CD14-positive monocyte (primary cell): ENCODE results near the gene SLC25A19. TPM values are rescaled to one million over a fixed set of nuclear protein-coding genes. Genes with fewer than 3 reads are reported as not detected.

Source experiments
- DNase-seq, 3 donors: peaks; one replicate each; pipeline ENCODE4 v3.0.0-alpha.2; 2011 to 2022
- H2AFZ ChIP-seq: 2 replicates; pipeline ENCODE4 v1.6.0; 2012; ENCODE audit warnings: mild to moderate bottlenecking, low read depth, low read length, inconsistent platforms; ENCODE audit not compliant: insufficient read depth, poor library complexity, severe bottlenecking
- H3K27ac ChIP-seq, 2 donors: 1 replicate in 1 of 2; 2 replicates in 1 of 2; pipeline ENCODE4 v1.5.1; 2012 to 2013; ENCODE audit warnings: low read length in 2 of 2, control low read depth in 1 of 2, inconsistent platforms in 1 of 2, low read depth in 1 of 2, mild to moderate bottlenecking in 1 of 2
- H3K27me3 ChIP-seq, 2 donors: one replicate each; pipeline versions ENCODE4 v1.6.0 to v1.6.1; 2011 to 2013; ENCODE audit warnings: low read length in 2 of 2; ENCODE audit not compliant: control insufficient read depth in 2 of 2, insufficient read depth in 2 of 2
- H3K36me3 ChIP-seq, 2 donors: replicated peaks in 1 of 2; 1 replicate in 1 of 2; 2 replicates in 1 of 2; pipeline versions ENCODE4 v1.5.1 to v1.6.1; 2012 to 2013; ENCODE audit warnings: low read length in 2 of 2, control low read depth in 1 of 2, inconsistent platforms in 1 of 2, mild to moderate bottlenecking in 1 of 2; ENCODE audit not compliant: insufficient read depth in 2 of 2, control insufficient read depth in 1 of 2
- H3K4me1 ChIP-seq, 2 donors: 1 replicate in 1 of 2; 2 replicates in 1 of 2; pipeline versions ENCODE4 v1.5.1 to v1.6.1; 2012 to 2013; ENCODE audit warnings: low read length in 2 of 2, control low read depth in 1 of 2, inconsistent platforms in 1 of 2, mild to moderate bottlenecking in 1 of 2, moderate library complexity in 1 of 2; ENCODE audit not compliant: insufficient read depth in 2 of 2, control insufficient read depth in 1 of 2
- H3K4me2 ChIP-seq: replicated peaks from 2 replicates; pipeline ENCODE3; 2012; ENCODE audit warnings: low read length, moderate library complexity, mild to moderate bottlenecking; ENCODE audit not compliant: poor library complexity, severe bottlenecking; ENCODE audit errors: extremely low read depth
- H3K4me3 ChIP-seq, 3 experiments: fragments of 200-600 bp in 1 of 3; sonication (generic) in 1 of 3; replicated peaks in 1 of 3; 1 replicate in 2 of 3; 2 replicates in 1 of 3; pipeline ENCODE4 v1.5.1; 2011 to 2013; ENCODE audit warnings: low read length in 3 of 3, mild to moderate bottlenecking in 3 of 3, control low read depth in 2 of 3, low read depth in 2 of 3, inconsistent platforms in 1 of 3, moderate library complexity in 1 of 3
- H3K79me2 ChIP-seq: 2 replicates; pipeline ENCODE4 v1.6.0; 2012; ENCODE audit warnings: mild to moderate bottlenecking, control low read depth, inconsistent platforms, low read length, moderate library complexity; ENCODE audit not compliant: insufficient read depth
- H3K9ac ChIP-seq: 2 replicates; pipeline ENCODE4 v1.6.0; 2017; ENCODE audit warnings: low read length, mild to moderate bottlenecking; ENCODE audit not compliant: insufficient read depth, poor library complexity, severe bottlenecking
- H3K9me3 ChIP-seq, 2 donors: replicated peaks in 1 of 2; 1 replicate in 1 of 2; 2 replicates in 1 of 2; pipeline versions ENCODE4 v1.5.1 to v1.6.1; 2012 to 2013; ENCODE audit warnings: low read length in 2 of 2, control low read depth in 1 of 2; ENCODE audit not compliant: control insufficient read depth in 1 of 2, insufficient read depth in 1 of 2
- H4K20me1 ChIP-seq: 2 replicates; pipeline ENCODE4 v1.6.0; 2012; ENCODE audit warnings: mild to moderate bottlenecking, low read length, control low read depth, moderate library complexity; ENCODE audit not compliant: insufficient read depth
- H3K27ac Mint-ChIP-seq, 7 donors: one replicate each; pipeline ENCODE4 v1.8.0; 2020; ENCODE audit warnings: mild to moderate bottlenecking in 7 of 7, mixed read lengths in 7 of 7, moderate library complexity in 6 of 7, inconsistent platforms in 2 of 7
- H3K27me3 Mint-ChIP-seq, 3 donors: one replicate each; pipeline ENCODE4 v1.8.0; 2021 to 2022; ENCODE audit warnings: low read depth in 3 of 3, mild to moderate bottlenecking in 3 of 3, mixed read lengths in 3 of 3, moderate library complexity in 3 of 3, inconsistent platforms in 1 of 3
- H3K36me3 Mint-ChIP-seq, 2 donors: one replicate each; pipeline ENCODE4 v1.8.0; 2020; ENCODE audit warnings: mixed read lengths in 2 of 2, inconsistent platforms in 1 of 2, mild to moderate bottlenecking in 1 of 2
- H3K4me1 Mint-ChIP-seq: one replicate; pipeline ENCODE4 v1.8.0; 2020; ENCODE audit warnings: mild to moderate bottlenecking, mixed read lengths
- H3K4me3 Mint-ChIP-seq, 2 donors: one replicate each; pipeline ENCODE4 v1.8.0; 2020; ENCODE audit warnings: mild to moderate bottlenecking in 2 of 2, mixed read lengths in 2 of 2, moderate library complexity in 1 of 2
- H3K9me3 Mint-ChIP-seq, 7 donors: one replicate each; pipeline ENCODE4 v1.8.0; 2020 to 2022; ENCODE audit warnings: mixed read lengths in 7 of 7, mild to moderate bottlenecking in 6 of 7, moderate library complexity in 6 of 7, inconsistent platforms in 2 of 7
- WGBS: methylation state at CpG from one replicate; pipeline ENCODE4 v1.1.5; 2013; ENCODE audit warnings: missing lambda C conversion rate; ENCODE audit not compliant: insufficient coverage; 5-methylcytosine and 5-hydroxymethylcytosine counted together
- intact Hi-C, 2 donors: fragments of 100-400 bp; cut with micrococcal nuclease; formaldehyde crosslinking; loops; one replicate each; pipeline versions ENCODE4 v1.15.0 to v1.15.1; 2023
- polyA plus RNA-seq, 3 donors: library from polyadenylated mRNA; depleted of rRNA in 1 of 3; unstranded in 2 of 3; stranded (reverse) in 1 of 3; fragments of 300-500 nt in 2 of 3; fragments of >200 nt in 1 of 3; fragmentation: Illumina TruSeq in 2 of 3; gene quantifications; 1 replicate in 2 of 3; 2 replicates in 1 of 3; pipeline ENCODE4 v1.2.3, GENCODE V29; 2012 to 2021
- TF ChIP-seq, protein P1 (sequence below): fragments of 200-600 bp; IDR thresholded peaks from one replicate; pipeline ENCODE4 v1.8.0; 2022; ENCODE audit warnings: antibody characterized with exemption, mild to moderate bottlenecking

The SLC25A19 gene
- polyA plus RNA-seq, 3 donors = 14.4 to 21.5 (median 18.8) TPM

DNA sequence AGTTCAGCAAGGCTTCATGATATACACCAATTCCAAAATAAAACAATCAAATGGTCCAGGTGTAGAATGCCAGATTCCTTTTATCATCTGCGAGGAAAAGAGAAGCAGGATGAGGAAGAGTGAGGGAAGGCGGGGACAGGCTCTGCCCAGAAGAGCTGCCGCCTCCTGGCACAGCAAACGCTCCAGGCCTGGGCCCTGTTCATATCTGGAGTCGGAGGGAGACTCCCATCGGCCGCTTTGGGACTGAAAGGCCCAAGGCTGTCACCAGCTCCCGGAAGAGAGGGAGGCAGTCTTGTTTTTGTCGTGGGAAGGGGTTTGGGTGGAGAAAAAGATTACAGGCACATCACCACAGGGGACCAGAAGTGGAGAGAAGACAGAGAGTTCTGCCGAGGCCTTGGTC lies 29.0 kb upstream of the SLC25A19 start:
- H3K4me1 Mint-ChIP-seq = peaks cover 57% of the 10 kb centered on the region
- H3K4me3 Mint-ChIP-seq = no peak overlapping the region
- no peak overlapping the region for H3K4me2 ChIP-seq
- peaks cover 54 to 74% of the 10 kb centered on the region in 2 donors for H3K36me3 Mint-ChIP-seq
- no peak overlapping the region for H2AFZ ChIP-seq
- H3K27ac ChIP-seq = peak overlapping the region; percentile 63 to 100
- H3K9me3 ChIP-seq = no peaks in the 10 kb centered on the region
- H3K27ac Mint-ChIP-seq = peak overlapping the region; percentile 86 to 97 (median 92)
- H3K4me3 ChIP-seq = no peak overlapping the region
- TF ChIP-seq, protein P1, sequence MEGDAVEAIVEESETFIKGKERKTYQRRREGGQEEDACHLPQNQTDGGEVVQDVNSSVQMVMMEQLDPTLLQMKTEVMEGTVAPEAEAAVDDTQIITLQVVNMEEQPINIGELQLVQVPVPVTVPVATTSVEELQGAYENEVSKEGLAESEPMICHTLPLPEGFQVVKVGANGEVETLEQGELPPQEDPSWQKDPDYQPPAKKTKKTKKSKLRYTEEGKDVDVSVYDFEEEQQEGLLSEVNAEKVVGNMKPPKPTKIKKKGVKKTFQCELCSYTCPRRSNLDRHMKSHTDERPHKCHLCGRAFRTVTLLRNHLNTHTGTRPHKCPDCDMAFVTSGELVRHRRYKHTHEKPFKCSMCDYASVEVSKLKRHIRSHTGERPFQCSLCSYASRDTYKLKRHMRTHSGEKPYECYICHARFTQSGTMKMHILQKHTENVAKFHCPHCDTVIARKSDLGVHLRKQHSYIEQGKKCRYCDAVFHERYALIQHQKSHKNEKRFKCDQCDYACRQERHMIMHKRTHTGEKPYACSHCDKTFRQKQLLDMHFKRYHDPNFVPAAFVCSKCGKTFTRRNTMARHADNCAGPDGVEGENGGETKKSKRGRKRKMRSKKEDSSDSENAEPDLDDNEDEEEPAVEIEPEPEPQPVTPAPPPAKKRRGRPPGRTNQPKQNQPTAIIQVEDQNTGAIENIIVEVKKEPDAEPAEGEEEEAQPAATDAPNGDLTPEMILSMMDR = no peak
- H3K79me2 ChIP-seq = peaks cover 80% of the 10 kb centered on the region
- intact Hi-C loops = no loop called here
- no peaks in the 10 kb centered on the region for H3K27me3 ChIP-seq
- H3K9me3 Mint-ChIP-seq = peaks cover 0 to 2% (median 0%) of the 10 kb centered on the region in 7 donors
- WGBS = 83% methylated on average over 5 of the region's 10 CpGs
- H4K20me1 ChIP-seq = peaks cover 8% of the 10 kb centered on the region
- peak overlapping the region; percentile 6 for H3K9ac ChIP-seq
- DNase-seq = no peak
- H3K36me3 ChIP-seq = peaks cover 51 to 60% of the 10 kb centered on the region in 2 donors
- H3K4me1 ChIP-seq = peaks cover 60 to 67% of the 10 kb centered on the region in 2 donors
- peaks cover 0 to 3% (median 0%) of the 10 kb centered on the region in 3 donors for H3K27me3 Mint-ChIP-seq

DNA sequence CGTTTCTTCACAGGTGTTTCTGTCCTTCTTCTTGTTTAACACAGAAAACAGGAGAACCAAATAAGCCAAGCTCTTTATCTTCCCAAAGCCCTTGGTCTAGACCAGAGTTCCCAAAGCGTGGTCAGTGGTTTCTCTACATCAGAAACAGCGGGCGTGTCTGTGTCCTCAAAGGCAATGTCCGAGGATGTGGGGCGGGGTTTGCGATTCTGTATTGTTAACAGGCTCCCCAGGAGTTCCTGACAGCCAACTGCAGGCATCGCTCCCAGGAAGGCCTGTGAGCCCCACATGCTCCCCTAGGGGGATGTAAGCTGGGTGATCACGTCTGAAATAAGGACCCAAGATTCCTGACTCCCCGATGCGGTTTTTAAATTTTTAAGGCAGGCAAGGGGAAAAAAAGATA lies 28.4 kb upstream of the SLC25A19 start:
- Histone ChIP-seq H3K4me1 (peaks cover 63 to 67% of the 10 kb centered on the region in 2 donors), H3K4me2 (no peak overlapping the region), H3K9me3 (no peaks in the 10 kb centered on the region), H2AFZ (no peak overlapping the region), H3K9ac (no peak overlapping the region), H3K27ac (peak overlapping the region; percentile 98 to 100), H3K36me3 (peaks cover 51 to 56% of the 10 kb centered on the region in 2 donors), H4K20me1 (peaks cover 5% of the 10 kb centered on the region), H3K4me3 (no peak overlapping the region), H3K27me3 (no peaks in the 10 kb centered on the region), H3K79me2 (peaks cover 75% of the 10 kb centered on the region)
- Mint-ChIP-seq H3K27ac (peak overlapping the region; percentile 73 to 97 (median 88)), H3K4me1 (peaks cover 60% of the 10 kb centered on the region), H3K36me3 (peaks cover 53 to 70% of the 10 kb centered on the region in 2 donors), H3K4me3 (no peak overlapping the region), H3K9me3 (peaks cover 0 to 2% (median 0%) of the 10 kb centered on the region in 7 donors), H3K27me3 (peaks cover 0 to 5% (median 0%) of the 10 kb centered on the region in 3 donors)
- intact Hi-C loops = no loop called here
- DNase-seq = no peak
- WGBS = 46% methylated on average over 8 of the region's 11 CpGs
- TF ChIP-seq, protein P1 = no peak
